A549 (cell line): Measurements from ENCODE around the gene KRTAP19-5.

Experiments used
- CBX8 ChIP-seq: fragments of 200-600 bp; sonication (generic); IDR thresholded peaks from 2 replicates; pipeline ENCODE4 v1.6.1; 2016
- CEBPB ChIP-seq, 2 experiments: fragments of >200 bp in 1 of 2; sonication (Bioruptor Twin) in 1 of 2; formaldehyde crosslinking in 1 of 2; IDR thresholded peaks; 2 replicates each; pipeline ENCODE4 v1.6.1; 2012 to 2016
- CHD2 ChIP-seq: fragments of 150-350 bp; IDR thresholded peaks from 2 replicates; pipeline ENCODE4 v1.6.1; 2014; ENCODE audit warnings: low read length; ENCODE audit not compliant: partially characterized antibody
- EP300 ChIP-seq, 2 experiments: fragments of >200 bp; sonication (Bioruptor Twin); formaldehyde crosslinking; IDR thresholded peaks; 2 replicates in 1 of 2; 3 replicates in 1 of 2; pipeline ENCODE4 v1.6.1; 2016 to 2017
- FOSL2 ChIP-seq, 2 experiments: fragments of 450-650 bp in 1 of 2; fragments of >200 bp in 1 of 2; sonication (Bioruptor Twin) in 1 of 2; formaldehyde crosslinking; IDR thresholded peaks; 2 replicates each; pipeline versions ENCODE4 v1.5.0 to v1.6.1; 2016 to 2020; ENCODE audit warnings: mild to moderate bottlenecking in 1 of 2, moderate library complexity in 1 of 2
- JUNB ChIP-seq: fragments of >200 bp; sonication (Bioruptor Twin); formaldehyde crosslinking; IDR thresholded peaks from 2 replicates; pipeline ENCODE4 v1.6.1; 2016
- NR3C1 ChIP-seq: fragments of >200 bp; sonication (Bioruptor Twin); formaldehyde crosslinking; IDR thresholded peaks from 3 replicates; pipeline ENCODE4 v1.6.1; 2017
- POLR2A ChIP-seq: IDR thresholded peaks from 2 replicates; pipeline ENCODE4 v1.6.1; 2012; ENCODE audit warnings: mild to moderate bottlenecking, low read length
- POLR2AphosphoS2 ChIP-seq: conservative IDR thresholded peaks from 2 replicates; pipeline ENCODE4 v1.6.1; 2012; ENCODE audit warnings: low read length, improper control_type of control experiment, inconsistent platforms
- SMC3 ChIP-seq: fragments of >200 bp; sonication (Bioruptor Twin); formaldehyde crosslinking; IDR thresholded peaks from 3 replicates; pipeline ENCODE4 v1.6.1; 2018; ENCODE audit warnings: inconsistent platforms
- TF ChIP-seq, protein P1 (sequence below): fragments of 150-350 bp; IDR thresholded peaks from 2 replicates; pipeline ENCODE4 v1.6.1; 2014; ENCODE audit warnings: low read depth, mild to moderate bottlenecking, low read length
- TF ChIP-seq, protein P2 (sequence below): fragments of >200 bp; sonication (Bioruptor Twin); formaldehyde crosslinking; IDR thresholded peaks from 3 replicates; pipeline ENCODE4 v1.5.1; 2016
- TF ChIP-seq, protein P3 (sequence below): fragments of 200-600 bp; sonication (generic); IDR thresholded peaks from 2 replicates; pipeline ENCODE4 v1.6.1; 2016; ENCODE audit warnings: antibody characterized with exemption, mild to moderate bottlenecking, moderate library complexity
- TF ChIP-seq, protein P4 (sequence below): IDR thresholded peaks from 2 replicates; pipeline ENCODE4 v1.6.1; 2012

DNA sequence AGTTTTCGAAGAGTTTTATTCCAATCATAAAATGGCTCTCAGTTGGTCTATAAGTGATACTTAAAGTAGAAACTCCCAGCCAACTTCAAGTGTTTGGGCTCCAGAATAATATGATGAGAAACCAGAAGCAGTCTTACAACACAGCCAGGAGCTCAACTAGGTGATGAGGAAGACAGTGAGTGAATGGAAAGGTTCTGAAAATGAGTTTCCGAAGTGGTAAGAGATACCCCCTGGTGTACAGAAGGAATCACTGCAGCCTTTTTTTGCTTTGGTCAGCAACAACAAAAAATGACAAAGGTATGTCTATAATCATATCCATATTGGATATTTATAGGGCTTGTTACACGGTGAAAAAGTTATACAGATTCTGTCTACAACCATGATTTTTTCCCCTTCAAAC is 38.2 kb downstream of the KRTAP19-5 start:
- TF ChIP-seq POLR2AphosphoS2 (no peak), POLR2A (no peak), NR3C1 (no peak), EP300 (IDR thresholded peaks at IDR 0.05) (no peak), CEBPB (IDR thresholded peaks at IDR 0.05) (no peak), FOSL2 (IDR thresholded peaks at IDR 0.05) (no peak), FOSL2 (CRISPR knock-in tag; IDR thresholded peaks at IDR 0.05) (no peak), CHD2 (no peak), CBX8 (no peak), JUNB (no peak), SMC3 (no peak)
- TF ChIP-seq, protein P1, sequence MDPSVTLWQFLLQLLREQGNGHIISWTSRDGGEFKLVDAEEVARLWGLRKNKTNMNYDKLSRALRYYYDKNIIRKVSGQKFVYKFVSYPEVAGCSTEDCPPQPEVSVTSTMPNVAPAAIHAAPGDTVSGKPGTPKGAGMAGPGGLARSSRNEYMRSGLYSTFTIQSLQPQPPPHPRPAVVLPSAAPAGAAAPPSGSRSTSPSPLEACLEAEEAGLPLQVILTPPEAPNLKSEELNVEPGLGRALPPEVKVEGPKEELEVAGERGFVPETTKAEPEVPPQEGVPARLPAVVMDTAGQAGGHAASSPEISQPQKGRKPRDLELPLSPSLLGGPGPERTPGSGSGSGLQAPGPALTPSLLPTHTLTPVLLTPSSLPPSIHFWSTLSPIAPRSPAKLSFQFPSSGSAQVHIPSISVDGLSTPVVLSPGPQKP: no peak
- TF ChIP-seq, protein P2, sequence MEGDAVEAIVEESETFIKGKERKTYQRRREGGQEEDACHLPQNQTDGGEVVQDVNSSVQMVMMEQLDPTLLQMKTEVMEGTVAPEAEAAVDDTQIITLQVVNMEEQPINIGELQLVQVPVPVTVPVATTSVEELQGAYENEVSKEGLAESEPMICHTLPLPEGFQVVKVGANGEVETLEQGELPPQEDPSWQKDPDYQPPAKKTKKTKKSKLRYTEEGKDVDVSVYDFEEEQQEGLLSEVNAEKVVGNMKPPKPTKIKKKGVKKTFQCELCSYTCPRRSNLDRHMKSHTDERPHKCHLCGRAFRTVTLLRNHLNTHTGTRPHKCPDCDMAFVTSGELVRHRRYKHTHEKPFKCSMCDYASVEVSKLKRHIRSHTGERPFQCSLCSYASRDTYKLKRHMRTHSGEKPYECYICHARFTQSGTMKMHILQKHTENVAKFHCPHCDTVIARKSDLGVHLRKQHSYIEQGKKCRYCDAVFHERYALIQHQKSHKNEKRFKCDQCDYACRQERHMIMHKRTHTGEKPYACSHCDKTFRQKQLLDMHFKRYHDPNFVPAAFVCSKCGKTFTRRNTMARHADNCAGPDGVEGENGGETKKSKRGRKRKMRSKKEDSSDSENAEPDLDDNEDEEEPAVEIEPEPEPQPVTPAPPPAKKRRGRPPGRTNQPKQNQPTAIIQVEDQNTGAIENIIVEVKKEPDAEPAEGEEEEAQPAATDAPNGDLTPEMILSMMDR: no peak
- TF ChIP-seq, protein P3, sequence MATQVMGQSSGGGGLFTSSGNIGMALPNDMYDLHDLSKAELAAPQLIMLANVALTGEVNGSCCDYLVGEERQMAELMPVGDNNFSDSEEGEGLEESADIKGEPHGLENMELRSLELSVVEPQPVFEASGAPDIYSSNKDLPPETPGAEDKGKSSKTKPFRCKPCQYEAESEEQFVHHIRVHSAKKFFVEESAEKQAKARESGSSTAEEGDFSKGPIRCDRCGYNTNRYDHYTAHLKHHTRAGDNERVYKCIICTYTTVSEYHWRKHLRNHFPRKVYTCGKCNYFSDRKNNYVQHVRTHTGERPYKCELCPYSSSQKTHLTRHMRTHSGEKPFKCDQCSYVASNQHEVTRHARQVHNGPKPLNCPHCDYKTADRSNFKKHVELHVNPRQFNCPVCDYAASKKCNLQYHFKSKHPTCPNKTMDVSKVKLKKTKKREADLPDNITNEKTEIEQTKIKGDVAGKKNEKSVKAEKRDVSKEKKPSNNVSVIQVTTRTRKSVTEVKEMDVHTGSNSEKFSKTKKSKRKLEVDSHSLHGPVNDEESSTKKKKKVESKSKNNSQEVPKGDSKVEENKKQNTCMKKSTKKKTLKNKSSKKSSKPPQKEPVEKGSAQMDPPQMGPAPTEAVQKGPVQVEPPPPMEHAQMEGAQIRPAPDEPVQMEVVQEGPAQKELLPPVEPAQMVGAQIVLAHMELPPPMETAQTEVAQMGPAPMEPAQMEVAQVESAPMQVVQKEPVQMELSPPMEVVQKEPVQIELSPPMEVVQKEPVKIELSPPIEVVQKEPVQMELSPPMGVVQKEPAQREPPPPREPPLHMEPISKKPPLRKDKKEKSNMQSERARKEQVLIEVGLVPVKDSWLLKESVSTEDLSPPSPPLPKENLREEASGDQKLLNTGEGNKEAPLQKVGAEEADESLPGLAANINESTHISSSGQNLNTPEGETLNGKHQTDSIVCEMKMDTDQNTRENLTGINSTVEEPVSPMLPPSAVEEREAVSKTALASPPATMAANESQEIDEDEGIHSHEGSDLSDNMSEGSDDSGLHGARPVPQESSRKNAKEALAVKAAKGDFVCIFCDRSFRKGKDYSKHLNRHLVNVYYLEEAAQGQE: no peak
- TF ChIP-seq, protein P4, sequence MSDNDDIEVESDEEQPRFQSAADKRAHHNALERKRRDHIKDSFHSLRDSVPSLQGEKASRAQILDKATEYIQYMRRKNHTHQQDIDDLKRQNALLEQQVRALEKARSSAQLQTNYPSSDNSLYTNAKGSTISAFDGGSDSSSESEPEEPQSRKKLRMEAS: no peak
